Mucosa of descending colon (tissue), 3 donors: ENCODE measurements around the gene CFAP74. TPM values are rescaled to one million over a fixed set of nuclear protein-coding genes. Genes with fewer than 3 reads are reported as not detected.

Experiments
- ATAC-seq: fragments of 200-7000 bp; cut with Tn5 transposase; one replicate; pipeline ENCODE4 v1.9.1; 2020; ENCODE audit warnings: mild to moderate bottlenecking, moderate library complexity
- DNase-seq, 3 donors: peaks; one replicate each; pipeline ENCODE4 v3.0.0-alpha.2; 2020
- H3K36me3 ChIP-seq: fragments of 200-600 bp; one replicate; pipeline ENCODE4 v1.8.0; 2021; ENCODE audit warnings: low read depth, mild to moderate bottlenecking
- H3K4me1 ChIP-seq: fragments of 200-600 bp; one replicate; pipeline ENCODE4 v1.8.0; 2021; ENCODE audit warnings: low read depth, mild to moderate bottlenecking
- H3K4me3 ChIP-seq: fragments of 200-600 bp; one replicate; pipeline ENCODE4 v1.8.0; 2021; ENCODE audit warnings: mild to moderate bottlenecking
- H3K9me3 ChIP-seq: fragments of 200-600 bp; one replicate; pipeline ENCODE4 v1.8.0; 2021; ENCODE audit warnings: mild to moderate bottlenecking
- intact Hi-C, 2 donors: fragments of 100-400 bp; cut with DNase I in 1 of 2; cut with micrococcal nuclease in 1 of 2; formaldehyde crosslinking; loops; one replicate each; pipeline versions ENCODE4 v1.11.0 to v1.11.1; 2022; cut with DNase I, micrococcal nuclease
- total RNA-seq, 3 donors: library from RNA; stranded (reverse); fragmentation: NEBNext Ultra II Directional in 2 of 3; extraction: Animal tissue kit (Norgen Biotek cat#: 25700) in 2 of 3; gene quantifications; one replicate each; pipeline versions ENCODE4 v1.2.1 to v1.2.4, GENCODE V29; 2021 to 2023
- TF ChIP-seq, protein P1 (sequence below): fragments of 200-600 bp; IDR thresholded peaks from one replicate; pipeline ENCODE4 v1.8.0; 2022; ENCODE audit warnings: antibody characterized with exemption, mild to moderate bottlenecking
- donor health status: DM: no; HTN: no; CAD: no; lungs with moderate emphysema.
- donor health status: DM: no; HTN: no; CAD: no.
- donor health status: DM: no; HTN: yes; CAD: no.

Gene CFAP74
- total RNA-seq, 3 donors from 2014 or later = 0.06 to 0.13 TPM; not detected in 1

GRCh38 chr1:1947493-1947892, 56.1 kb downstream of the CFAP74 start:
- ATAC-seq (no peak), DNase-seq (peak in 1 of 3 donors; percentile 33)
- intact Hi-C loops = loop anchor here (10.0 kb wide), 1 partner anchor 97 kb away; no protein-coding TSS in a partner anchor
- peaks cover 7% of the 10 kb centered on the region for H3K4me1 ChIP-seq
- H3K4me3 ChIP-seq = no peak overlapping the region
- H3K9me3 ChIP-seq = no peaks in the 10 kb centered on the region
- H3K36me3 ChIP-seq = no peaks in the 10 kb centered on the region
- TF ChIP-seq, protein P1, sequence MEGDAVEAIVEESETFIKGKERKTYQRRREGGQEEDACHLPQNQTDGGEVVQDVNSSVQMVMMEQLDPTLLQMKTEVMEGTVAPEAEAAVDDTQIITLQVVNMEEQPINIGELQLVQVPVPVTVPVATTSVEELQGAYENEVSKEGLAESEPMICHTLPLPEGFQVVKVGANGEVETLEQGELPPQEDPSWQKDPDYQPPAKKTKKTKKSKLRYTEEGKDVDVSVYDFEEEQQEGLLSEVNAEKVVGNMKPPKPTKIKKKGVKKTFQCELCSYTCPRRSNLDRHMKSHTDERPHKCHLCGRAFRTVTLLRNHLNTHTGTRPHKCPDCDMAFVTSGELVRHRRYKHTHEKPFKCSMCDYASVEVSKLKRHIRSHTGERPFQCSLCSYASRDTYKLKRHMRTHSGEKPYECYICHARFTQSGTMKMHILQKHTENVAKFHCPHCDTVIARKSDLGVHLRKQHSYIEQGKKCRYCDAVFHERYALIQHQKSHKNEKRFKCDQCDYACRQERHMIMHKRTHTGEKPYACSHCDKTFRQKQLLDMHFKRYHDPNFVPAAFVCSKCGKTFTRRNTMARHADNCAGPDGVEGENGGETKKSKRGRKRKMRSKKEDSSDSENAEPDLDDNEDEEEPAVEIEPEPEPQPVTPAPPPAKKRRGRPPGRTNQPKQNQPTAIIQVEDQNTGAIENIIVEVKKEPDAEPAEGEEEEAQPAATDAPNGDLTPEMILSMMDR = no peak

DNA sequence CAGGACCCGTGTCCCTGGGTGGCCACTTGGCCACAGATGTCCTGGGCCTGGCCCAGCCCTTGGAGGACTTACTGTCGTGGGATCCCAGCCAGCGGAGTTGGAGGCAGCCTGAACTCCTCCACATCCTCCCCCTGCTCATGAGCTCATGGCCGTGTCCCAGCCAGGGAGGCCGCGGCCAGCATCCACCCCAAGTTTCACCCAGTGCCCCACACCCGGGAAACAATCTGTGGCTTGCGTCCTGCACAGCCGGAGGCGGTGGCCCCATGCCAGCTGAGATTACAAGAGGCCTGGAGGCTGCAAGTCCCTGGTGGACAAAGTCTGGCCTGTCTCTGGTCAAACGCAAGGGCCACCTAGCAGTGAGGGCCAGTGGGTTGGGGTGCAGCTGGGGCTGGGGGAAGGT, 57.0 kb downstream of the CFAP74 start:
- no peaks in the 10 kb centered on the region for H3K9me3 ChIP-seq
- DNase-seq = peak in 1 of 3 donors; percentile 59
- intact Hi-C loops = loop anchor here (10.0 kb wide), 1 partner anchor 98 kb away; no protein-coding TSS in a partner anchor
- no peak for ATAC-seq
- TF ChIP-seq, protein P1 = no peak
- H3K36me3 ChIP-seq = no peaks in the 10 kb centered on the region
- H3K4me3 ChIP-seq = no peak overlapping the region
- H3K4me1 ChIP-seq = peaks cover 7% of the 10 kb centered on the region

- Histone ChIP-seq H3K36me3 (no peaks in the 10 kb centered on the region), H3K4me3 (no peak overlapping the region), H3K9me3 (no peaks in the 10 kb centered on the region), H3K4me1 (peaks cover 7% of the 10 kb centered on the region)
- TF ChIP-seq, protein P1 = no peak
- ATAC-seq (no peak), DNase-seq (peak in 1 of 3 donors; percentile 26)
- intact Hi-C loops = loop anchor here (10.0 kb wide), 1 partner anchor 99 kb away; no protein-coding TSS in a partner anchor
Observed at GRCh38 chr1:1945782-1946393, 57.7 kb downstream of the CFAP74 start.

DNA sequence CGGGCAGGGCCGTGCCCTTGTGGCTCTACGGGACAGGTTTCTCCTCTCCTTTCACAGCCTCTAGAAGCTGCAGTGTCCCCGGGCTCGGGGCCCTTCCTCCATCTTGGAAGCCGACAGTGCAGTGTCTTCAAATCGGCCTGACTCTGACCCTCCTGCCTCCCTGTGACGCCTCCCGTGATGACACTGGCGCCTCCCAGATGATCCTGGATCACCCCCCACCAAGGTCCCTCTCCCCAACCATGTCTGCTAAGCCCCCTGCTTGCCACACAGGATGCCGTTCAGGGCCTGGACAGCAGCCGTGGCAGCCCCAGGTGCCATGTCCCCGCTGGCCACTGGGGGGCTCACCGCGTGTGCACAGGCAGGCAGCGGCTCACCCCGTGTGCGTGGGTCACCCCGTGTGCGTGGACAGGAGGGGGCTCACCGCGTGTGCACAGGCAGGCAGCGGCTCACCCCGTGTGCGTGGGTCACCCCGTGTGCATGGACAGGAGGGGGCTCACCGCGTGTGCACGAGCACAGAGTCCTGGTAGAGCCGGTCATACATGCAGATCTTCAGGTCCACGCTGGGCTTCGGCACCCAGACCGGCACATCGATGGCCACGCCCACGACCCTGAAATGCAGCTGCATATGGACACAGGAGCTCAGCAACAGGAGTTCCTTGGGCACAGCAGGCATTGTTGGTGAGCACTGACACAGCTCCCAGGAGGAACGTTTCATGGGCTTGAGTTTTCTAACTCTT, 59.6 kb downstream of the CFAP74 start:
- ATAC-seq = peak; percentile 84
- no peaks in the 10 kb centered on the region for H3K9me3 ChIP-seq
- TF ChIP-seq, protein P1 = peak; percentile 87

DNA sequence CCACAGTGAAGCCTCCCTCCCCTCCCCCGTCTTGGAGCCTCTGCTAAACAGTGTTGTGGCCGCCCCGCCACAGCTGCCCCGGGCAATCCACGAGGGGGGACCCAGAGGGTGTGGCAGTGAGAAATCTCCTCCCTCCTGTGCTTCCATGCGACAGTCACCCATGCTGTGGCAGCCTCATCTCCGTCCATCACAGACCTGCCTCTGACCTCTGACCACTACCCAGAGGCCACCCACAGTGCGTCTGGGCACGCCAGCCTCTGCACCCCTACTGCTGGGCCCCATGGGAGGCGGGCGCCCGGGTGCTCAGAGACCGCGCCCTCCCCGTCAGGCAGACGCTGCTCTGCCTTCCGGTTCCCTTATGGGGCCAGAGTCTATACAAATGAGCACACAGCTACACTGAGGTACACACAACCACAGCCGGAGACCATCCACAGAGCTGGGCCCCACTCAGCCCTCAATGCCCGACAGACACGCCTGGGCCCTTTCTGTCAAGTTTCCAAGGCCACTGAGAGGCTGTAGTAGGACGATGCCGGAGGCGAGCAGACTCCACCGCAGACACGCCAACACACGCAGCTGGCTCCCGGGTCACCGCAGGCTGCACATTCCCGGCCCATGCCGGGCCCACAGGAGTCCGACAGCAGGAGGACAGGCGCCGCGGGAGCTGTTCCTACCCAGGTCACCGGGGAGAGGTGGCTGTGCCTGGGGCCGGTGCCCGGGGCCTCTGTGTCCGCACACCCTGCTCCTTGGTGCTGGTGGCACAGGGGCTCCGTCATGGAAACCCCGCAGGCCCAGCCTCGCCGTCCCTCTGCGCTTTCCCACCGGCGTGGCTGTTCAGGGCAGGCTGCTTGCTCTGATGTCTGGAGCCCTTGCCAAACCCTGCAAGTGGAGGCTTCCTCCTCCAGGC, 60.6 kb downstream of the CFAP74 start:
- intact Hi-C loops = loop anchor here (10.0 kb wide), 1 partner anchor 102 kb away; no protein-coding TSS in a partner anchor
- no peaks in the 10 kb centered on the region for H3K9me3 ChIP-seq
- TF ChIP-seq, protein P1 = no peak
- DNase-seq = peak in 2 of 3 donors; percentile 51 to 53
- peak; percentile 81 for ATAC-seq
- no peak overlapping the region for H3K4me3 ChIP-seq
- no peaks in the 10 kb centered on the region for H3K36me3 ChIP-seq
- H3K4me1 ChIP-seq = peaks cover 7% of the 10 kb centered on the region

More for the DNA sequence above, 59.6 kb downstream of the CFAP74 start:
- H3K4me3 ChIP-seq = no peak overlapping the region
- peak; percentile 60 to 71 (median 62) for DNase-seq
- no peaks in the 10 kb centered on the region for H3K36me3 ChIP-seq
- intact Hi-C loops = loop anchor here (10.0 kb wide), 1 partner anchor 101 kb away; no protein-coding TSS in a partner anchor
- H3K4me1 ChIP-seq = peaks cover 7% of the 10 kb centered on the region
